GM18505 (cell line): ENCODE measurements around the gene GADD45B.

ENCODE experiments used
- ATAC-seq: cut with Tn5 transposase; IDR thresholded peaks from one replicate; pipeline ENCODE4 v1.9.1; 2021; ENCODE audit not compliant: unreplicated experiment
- POLR2A ChIP-seq: IDR thresholded peaks from 4 replicates; pipeline ENCODE4 v1.6.1; 2011; ENCODE audit warnings: borderline replicate concordance; ENCODE audit not compliant: insufficient read depth, insufficient read length; ENCODE audit errors: extremely low read depth

The GADD45B gene

DNA sequence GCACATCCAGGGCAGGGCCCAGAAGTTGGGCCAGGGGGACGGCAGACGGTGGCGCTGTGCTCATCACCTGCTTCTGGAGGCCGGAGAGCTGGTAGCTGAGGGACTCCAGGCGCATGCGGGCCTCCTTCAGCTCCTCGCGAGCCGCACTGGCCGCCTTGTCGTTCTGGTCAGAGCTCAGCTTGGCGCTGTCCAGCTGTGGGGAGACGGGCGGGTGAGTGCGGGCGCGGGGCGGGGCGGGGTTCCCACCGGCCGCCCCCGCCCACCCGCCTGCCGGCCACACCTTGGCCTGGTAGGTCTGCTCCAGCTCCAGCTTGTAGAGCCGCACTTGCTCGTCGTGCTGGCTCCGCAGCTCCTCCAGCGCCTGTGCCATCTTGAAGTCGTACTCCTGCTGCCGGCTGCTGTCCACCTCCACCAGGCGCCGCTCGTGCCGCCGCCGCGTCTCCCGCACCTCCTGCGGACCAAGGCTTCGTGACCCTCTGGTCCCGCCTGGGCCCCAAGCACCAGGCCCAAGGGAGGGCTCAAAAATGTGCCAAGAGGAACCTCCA, 41.1 kb upstream of the GADD45B start:
- no peak for ATAC-seq
- TF ChIP-seq POLR2A, result no peak

GRCh38 chr19:2436384-2436783, 39.5 kb upstream of the GADD45B start:
- ATAC-seq, result no peak
- TF ChIP-seq POLR2A, result no peak

GRCh38 chr19:2436926-2437325, 39.0 kb upstream of the GADD45B start:
- no peak for TF ChIP-seq POLR2A
- no peak for ATAC-seq

DNA sequence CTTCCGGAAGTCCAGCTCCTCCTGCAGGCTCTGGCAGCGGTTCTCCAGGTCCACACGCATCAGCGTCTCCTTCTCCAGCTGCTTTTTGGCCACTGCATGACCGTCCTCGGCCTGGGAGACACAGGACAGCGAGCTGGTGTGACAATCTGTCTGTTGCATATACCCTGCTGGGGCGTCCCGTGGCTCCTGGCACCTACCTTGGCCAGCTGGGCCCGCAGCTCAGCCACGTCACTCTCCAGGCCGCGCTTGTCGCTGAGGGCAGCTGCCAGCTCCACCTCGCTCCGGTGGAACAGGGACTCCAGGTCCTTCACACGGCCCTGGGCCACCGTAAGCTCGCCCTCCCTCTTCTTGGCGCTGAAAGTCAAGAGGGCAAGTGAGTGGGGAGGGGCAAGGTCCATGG, 37.7 kb upstream of the GADD45B start:
- ATAC-seq, result no peak

GRCh38 chr19:2440515-2440914, 35.4 kb upstream of the GADD45B start:
- ATAC-seq, result no peak
- TF ChIP-seq POLR2A, result no peak

More for the DNA sequence above, 37.7 kb upstream of the GADD45B start:
- no peak for TF ChIP-seq POLR2A

GRCh38 chr19:2441096-2441752, 34.7 kb upstream of the GADD45B start:
- ATAC-seq, result no peak
- TF ChIP-seq POLR2A, result no peak

DNA sequence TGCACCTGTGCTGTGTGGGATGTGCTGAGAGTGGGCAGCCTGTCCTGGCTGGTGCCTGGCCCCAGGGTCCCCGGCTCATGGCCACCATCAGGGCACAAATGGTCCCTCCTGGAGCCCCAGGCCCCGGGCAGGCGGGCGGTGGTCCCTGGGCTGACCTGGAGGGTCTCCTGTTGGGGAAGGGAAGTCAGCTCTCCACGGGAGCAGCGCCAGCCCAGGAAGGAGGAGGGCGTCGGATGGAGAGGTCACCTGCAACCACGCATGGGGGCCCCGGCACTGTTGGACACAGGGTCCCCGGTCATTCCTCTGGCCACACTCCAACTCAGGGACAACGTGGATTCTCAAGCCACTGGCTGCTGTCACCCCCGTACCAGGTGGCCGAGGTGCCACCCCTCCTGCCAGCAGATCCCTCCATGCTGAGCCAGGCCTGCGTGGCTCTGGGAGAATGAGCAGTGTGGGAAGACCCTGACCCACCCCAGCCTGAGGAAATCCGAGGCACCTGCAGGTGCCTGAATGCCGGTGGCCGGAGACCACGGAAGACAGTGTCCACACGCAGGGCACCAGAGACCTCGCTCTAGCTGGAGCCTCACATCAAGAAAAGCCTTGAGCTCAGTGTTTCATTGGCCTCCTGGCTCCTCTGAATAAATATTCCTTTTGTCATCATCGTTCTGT, 32.7 kb upstream of the GADD45B start:
- no peak for ATAC-seq
- TF ChIP-seq POLR2A, result no peak

- TF ChIP-seq POLR2A, result no peak
- no peak for ATAC-seq
These were observed 32.1 kb upstream of the GADD45B start for GRCh38 chr19:2443785-2444182.

- no peak for TF ChIP-seq POLR2A
- ATAC-seq, result no peak
These were observed 31.5 kb upstream of the GADD45B start for GRCh38 chr19:2444251-2445002.

DNA sequence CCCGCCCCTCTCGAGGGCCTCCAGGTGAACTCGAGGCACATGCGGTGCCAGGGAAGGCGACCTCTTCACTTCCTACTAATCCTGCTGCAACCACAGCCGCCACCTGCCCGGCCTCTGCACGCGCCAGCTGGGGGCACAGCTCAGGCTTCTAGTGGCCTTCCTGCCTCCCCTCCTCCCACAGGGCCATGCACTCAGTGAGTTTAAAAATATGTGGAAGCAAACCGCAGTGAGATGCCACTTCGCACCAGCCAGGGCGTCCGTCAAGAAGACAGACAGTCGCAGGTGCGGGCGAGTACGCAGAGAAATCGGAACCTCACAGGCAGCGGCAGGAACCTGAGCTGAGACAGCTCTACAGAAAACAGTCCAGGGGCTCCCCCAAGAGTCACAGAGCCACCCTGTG, 29.5 kb upstream of the GADD45B start:
- no peak for TF ChIP-seq POLR2A
- no peak for ATAC-seq

- no peak for TF ChIP-seq POLR2A
- ATAC-seq, result no peak
These were observed 26.9 kb upstream of the GADD45B start for GRCh38 chr19:2449019-2449418.

GRCh38 chr19:2451138-2451537, 24.8 kb upstream of the GADD45B start:
- TF ChIP-seq POLR2A, result no peak
- no peak for ATAC-seq

GRCh38 chr19:2451741-2452140, 24.2 kb upstream of the GADD45B start:
- no peak for ATAC-seq
- no peak for TF ChIP-seq POLR2A

DNA sequence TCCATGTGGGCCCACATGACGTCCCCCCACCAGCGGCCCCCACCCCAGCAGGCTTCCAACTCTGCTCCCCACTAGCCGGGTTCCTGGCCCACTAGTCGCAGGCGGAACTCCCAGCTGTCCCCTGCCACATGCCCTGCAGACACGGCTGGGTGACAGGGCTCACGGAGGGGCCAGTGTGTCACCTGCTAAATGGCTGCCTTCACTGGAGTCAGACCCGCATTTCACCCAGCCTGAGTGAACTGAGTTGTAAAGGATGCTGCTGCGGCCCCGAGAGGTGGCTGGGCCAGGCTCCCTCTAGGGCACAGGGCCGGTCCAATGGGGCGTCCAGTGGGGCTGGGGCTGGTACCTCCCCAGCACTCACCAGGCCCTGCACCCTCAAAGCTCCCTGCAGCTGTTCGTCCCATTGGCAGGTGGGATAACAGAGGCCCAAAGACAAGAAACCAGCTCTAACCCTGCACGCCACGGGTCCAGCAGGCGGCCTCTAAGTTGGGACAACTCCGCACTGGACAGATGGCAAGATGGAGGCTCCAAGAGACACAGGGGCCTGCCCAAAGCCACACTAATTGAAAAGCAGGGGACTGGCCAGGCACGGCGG, 22.4 kb upstream of the GADD45B start:
- ATAC-seq, result no peak
- no peak for TF ChIP-seq POLR2A
